Breast epithelium (tissue), 3 donors: ENCODE measurements around the gene ANO2.

Source experiments
- POLR2A ChIP-seq: fragments of 450-650 bp; IDR thresholded peaks from one replicate; pipeline ENCODE4 v1.6.1; 2016; ENCODE audit warnings: antibody characterized with exemption, mild to moderate bottlenecking, moderate library complexity
- POLR2AphosphoS5 ChIP-seq, 3 donors: sonication (generic); formaldehyde crosslinking; IDR thresholded peaks; one replicate each; pipeline ENCODE4 v1.6.1; 2017; ENCODE audit warnings: antibody characterized with exemption in 3 of 3
- TF ChIP-seq, protein P1 (sequence below), 3 donors: fragments of 450-650 bp; IDR thresholded peaks; one replicate each; pipeline ENCODE4 v1.5.1; 2016 to 2017; ENCODE audit warnings: antibody characterized with exemption in 3 of 3, mild to moderate bottlenecking in 3 of 3, moderate library complexity in 3 of 3

GRCh38 chr12:5881666-5882065, 63.4 kb downstream of the ANO2 start:
- TF ChIP-seq, protein P1, sequence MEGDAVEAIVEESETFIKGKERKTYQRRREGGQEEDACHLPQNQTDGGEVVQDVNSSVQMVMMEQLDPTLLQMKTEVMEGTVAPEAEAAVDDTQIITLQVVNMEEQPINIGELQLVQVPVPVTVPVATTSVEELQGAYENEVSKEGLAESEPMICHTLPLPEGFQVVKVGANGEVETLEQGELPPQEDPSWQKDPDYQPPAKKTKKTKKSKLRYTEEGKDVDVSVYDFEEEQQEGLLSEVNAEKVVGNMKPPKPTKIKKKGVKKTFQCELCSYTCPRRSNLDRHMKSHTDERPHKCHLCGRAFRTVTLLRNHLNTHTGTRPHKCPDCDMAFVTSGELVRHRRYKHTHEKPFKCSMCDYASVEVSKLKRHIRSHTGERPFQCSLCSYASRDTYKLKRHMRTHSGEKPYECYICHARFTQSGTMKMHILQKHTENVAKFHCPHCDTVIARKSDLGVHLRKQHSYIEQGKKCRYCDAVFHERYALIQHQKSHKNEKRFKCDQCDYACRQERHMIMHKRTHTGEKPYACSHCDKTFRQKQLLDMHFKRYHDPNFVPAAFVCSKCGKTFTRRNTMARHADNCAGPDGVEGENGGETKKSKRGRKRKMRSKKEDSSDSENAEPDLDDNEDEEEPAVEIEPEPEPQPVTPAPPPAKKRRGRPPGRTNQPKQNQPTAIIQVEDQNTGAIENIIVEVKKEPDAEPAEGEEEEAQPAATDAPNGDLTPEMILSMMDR (IDR thresholded peaks at IDR 0.05), result no peak
- TF ChIP-seq POLR2AphosphoS5 (IDR thresholded peaks at IDR 0.05), result no peak
- no peak for TF ChIP-seq POLR2A
